Esophagus mucosa (tissue), 1 donor: ENCODE measurements around the gene PDLIM7. TPM values are rescaled to one million over a fixed set of nuclear protein-coding genes. Genes with fewer than 3 reads are reported as not detected.

Experiments used
- ATAC-seq: fragments of 200-7000 bp; cut with Tn5 transposase; one replicate; pipeline ENCODE4 v1.9.1; 2020
- total RNA-seq: library from RNA; stranded (reverse); gene quantifications from one replicate; pipeline ENCODE4 v1.2.4, GENCODE V29; 2023
- donor health status: DM: yes; HTN: yes; CAD: no.

PDLIM7 gene
- total RNA-seq, 1 donor from 2014 or later: 23.0 TPM

- ATAC-seq: no peak
Measured at GRCh38 chr5:177505075-177505474, 7.7 kb upstream of the PDLIM7 start.

GRCh38 chr5:177504086-177505056, 7.0 kb upstream of the PDLIM7 start:
- no peak for ATAC-seq

DNA sequence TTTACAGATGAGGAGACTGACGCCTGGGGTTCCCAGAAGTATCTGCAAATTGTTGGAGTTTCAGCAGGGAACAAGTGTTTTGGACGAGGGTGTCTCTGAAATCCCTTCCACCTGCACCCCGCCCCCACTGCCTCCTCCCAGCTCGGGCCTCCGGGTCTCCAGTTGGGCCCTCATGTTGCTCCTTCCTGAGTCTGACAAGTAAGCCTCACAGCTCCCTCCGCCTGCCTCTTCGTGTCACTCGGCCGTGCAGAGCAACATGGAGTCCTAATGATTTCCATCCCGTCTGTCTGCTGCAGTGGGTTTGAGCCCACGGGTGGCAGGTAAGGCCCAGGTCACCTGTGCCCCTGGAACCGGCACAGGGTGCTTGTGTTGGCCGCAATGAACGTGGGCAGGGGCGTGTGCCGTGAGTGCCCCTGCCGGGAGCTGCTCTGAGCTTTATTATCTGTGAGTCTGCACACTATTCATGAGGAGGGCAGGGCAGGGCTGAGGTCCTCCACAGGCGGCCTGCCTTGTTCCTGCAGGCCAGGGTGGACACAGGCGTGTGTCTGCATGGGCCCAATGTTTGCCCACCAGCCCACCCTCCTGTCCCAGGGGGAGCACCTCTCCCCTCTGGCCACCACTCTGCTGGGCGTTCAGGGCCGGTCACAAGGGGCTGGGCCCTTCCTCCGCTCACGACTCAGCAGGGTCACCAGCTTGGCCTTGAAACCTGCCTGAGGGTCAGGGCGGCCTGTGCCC, 6.1 kb upstream of the PDLIM7 start:
- ATAC-seq: no peak

DNA sequence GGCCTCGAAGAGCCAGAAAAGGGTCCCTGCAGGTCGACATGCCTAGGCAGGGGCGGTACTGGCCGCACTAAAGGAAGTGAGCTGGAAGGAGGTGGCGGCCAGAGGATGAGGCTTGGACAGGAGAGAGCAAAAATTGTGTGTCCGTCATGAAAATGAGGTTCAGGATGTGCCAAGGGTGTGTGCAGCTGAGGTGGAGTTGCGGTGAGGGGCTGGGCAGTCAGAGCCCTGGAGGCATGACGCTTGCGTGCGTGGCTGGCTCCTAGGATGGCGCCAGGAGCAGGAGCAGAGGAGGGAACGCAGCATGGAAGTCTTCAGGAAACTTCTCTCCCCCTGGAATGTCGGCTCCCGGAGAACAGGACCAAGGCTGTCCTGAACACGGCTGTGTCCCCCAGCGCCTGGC, 5.5 kb upstream of the PDLIM7 start:
- ATAC-seq: no peak

DNA sequence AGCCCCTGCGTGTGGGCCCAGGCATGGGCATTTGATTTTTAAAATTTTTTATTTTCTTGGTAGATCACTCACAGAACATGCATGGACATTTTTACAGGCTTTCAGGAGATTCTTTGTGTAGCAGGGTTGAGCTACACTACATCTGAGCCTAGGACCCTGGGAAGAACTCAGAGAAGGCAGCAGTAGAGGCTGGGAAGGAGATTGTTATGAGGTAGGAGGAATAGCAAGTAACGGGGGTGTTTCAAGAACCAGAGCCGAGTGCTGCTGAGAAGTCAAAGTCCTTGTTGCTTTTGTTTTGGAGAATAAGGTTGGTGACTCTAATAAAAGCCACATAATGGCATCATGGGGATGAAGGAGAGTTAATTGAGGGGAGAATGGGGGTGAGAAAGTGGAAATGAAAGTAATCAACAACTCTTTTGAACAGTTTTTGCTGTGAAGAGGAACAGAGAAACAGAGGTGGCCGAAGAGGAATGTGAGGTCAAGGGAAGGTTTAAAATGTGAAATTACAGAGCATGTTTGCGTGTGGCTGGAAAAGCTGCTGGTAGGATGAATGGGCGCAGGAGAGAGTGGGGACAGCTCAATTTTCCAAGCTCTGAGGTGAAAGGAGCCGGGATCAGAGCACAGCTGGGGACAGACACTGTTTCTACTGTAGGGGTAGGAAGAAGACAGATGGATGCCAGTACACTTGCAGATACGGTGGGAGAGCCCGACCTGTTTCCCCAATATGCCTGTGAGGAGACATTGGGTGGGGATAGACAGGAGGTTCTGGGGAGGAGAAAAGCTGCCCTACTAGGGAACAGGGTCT, 4.7 kb upstream of the PDLIM7 start:
- no peak for ATAC-seq

DNA sequence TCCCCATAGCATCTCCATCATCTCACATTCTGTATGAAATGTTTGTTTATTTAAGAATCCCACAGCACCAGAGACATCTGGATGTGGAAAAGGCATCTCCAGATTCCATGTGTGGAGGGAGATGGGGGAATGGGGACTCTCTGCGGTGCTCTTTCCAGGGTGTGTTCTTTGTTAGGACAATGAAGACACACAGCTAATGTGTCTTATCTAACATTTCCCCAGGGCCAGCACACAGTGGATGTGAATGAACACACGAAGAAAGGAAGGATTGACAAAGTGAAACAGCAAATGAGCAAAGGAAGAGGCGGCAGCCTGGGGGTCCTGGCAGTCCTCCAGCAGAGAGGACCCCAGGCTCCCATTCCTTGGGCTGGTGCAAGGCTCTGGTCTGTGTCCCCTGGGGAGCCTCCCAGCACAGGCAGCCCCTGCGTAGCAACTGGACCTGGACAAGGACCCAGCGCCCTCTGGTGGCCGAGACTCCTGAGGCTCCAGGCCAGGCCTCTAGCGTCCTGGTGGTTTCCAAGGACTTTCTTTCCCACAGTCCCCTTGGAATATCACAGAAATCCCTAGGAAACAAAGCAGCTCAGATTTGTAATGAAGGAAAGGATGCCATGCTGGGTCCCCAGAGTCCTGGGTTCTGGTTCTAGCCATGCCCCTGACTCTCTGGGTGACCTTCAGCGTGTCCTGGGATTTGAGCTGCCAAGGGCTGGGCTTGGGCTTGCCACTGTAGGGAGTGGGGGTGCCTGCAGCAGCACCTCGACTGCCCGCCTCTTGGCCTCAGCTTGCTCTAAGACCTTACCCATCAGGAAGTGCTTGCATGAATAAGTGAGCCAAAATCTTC, 3.5 kb upstream of the PDLIM7 start:
- no peak for ATAC-seq

DNA sequence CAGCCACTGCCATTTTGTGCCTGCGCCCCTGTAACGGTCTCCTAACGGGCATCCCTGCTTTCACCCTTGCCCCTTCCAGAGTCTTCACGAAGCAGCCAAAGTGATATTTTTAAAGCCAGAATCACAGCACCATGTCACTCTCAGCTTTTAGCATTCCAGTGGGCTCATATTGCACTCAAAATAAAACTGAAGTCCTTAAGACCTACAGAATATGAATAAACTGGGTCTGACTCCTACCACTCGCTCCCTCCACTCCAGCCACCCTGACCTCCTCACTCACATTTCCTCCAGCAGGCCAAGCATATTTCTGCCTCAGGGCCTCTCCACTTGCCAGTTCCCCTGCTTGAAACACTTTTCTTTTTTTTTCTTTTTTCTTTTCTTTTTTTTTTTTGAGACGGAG, 2.4 kb upstream of the PDLIM7 start:
- ATAC-seq: no peak

DNA sequence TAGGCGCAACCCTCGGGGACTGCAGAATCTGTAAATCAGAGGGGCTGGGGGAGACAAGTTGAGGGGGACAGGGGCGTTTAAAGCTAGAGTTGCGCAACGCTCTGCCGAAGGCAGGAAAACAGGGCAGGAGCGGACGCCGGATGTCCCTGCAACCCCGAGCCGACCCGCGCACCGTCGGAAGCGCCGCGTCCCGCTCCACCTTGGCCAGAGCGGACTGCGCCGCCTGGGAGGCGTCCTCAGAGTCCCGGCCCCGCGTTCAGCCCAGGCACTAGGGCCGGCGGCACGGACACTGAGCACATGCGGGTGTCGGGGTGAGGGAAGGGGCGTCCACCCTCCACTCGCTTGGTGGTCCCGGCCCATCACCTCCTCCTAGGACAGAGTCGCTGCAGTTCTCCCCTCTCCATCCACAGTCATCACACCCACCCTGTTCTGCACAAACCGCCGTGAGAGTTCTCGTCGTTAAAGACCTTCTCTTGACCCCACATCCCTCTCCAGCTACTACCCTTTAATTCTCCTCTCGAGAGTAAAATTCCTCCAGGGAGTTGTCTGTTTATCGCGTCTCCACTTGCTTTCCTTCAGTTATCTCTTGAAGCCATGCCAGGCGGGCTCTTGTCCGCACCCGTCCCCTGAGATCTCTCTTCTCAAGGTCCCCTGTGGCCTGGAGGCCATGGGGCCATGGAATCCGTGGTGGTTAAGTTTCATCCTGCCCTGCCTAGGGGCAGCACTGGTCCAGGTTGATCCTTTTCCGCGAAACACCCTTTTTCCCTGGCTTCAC, 796 bp upstream of the PDLIM7 start:
- ATAC-seq: peak; percentile 6

GRCh38 chr5:177496727-177497291, 595 bp downstream of the PDLIM7 start:
- peak; percentile 35 for ATAC-seq

DNA sequence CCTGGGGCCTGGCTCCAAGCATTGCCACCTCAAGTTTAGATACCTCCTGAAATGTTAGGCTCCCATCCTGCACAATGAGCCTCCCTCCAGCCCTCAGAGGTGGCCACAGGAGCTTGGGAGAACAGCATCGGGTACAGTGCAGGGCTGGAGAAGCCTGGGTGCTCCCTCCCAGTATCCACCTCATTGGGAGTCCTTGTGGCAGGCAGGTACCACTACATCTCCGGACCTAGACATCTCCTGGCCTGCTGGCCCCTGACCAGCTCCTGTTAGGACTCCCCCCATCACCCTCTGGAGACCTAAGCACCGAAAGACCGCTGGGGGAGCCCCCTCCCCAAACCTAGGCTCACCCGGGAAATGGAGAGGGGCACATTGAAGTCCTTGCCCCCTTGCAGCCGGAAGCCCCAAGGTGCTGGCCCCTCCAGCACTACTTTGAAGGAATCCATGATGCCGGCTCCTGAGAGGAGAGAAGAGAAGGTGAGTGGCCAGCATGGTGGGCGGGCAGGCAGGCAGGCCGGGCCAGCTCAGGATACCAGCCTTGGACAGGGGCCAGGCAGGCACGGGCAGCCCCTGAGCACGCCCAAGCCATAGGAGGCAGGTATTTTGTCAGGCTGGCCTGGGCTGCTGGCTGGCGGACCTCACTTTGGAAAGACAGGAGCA, 1.2 kb downstream of the PDLIM7 start:
- no peak for ATAC-seq

DNA sequence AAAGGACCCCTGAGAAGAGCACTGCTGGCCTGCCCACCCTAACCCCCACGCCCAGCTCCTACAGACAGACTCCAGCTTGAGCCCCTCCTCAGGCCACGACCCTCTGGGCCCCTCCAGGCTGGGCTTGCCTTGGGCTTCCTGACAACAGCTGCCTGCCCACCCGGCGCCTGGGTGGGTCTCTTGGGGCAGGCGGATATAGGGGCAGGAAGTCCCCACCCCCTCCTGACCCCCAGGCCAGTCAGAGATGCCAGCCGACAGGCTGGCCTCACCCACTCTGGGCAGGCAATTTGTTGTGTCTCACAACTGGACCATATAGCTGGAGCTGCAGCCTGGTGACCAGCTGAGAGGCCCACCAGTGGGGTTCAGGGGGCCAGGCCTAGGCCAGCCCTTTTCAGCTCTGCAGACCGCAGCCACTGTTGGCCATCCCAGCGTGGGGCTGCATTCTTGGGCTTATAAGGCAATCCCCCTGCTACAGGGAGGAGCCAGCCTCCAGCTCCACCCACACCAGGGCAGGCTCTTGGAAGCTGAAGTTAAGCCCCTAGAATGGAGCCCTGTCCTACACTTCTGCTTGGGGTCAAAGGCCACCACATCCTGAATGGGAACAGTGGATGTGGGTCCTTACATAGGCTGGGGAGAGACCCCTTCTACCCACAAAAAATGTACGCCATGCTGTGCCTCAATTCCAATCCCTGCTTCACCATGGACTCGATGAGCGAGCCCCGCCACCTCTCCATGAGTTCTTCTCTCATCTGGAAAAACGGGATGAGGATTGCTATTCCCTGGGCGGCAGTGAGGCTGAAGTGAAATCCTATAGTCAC, 2.0 kb downstream of the PDLIM7 start:
- ATAC-seq: no peak

DNA sequence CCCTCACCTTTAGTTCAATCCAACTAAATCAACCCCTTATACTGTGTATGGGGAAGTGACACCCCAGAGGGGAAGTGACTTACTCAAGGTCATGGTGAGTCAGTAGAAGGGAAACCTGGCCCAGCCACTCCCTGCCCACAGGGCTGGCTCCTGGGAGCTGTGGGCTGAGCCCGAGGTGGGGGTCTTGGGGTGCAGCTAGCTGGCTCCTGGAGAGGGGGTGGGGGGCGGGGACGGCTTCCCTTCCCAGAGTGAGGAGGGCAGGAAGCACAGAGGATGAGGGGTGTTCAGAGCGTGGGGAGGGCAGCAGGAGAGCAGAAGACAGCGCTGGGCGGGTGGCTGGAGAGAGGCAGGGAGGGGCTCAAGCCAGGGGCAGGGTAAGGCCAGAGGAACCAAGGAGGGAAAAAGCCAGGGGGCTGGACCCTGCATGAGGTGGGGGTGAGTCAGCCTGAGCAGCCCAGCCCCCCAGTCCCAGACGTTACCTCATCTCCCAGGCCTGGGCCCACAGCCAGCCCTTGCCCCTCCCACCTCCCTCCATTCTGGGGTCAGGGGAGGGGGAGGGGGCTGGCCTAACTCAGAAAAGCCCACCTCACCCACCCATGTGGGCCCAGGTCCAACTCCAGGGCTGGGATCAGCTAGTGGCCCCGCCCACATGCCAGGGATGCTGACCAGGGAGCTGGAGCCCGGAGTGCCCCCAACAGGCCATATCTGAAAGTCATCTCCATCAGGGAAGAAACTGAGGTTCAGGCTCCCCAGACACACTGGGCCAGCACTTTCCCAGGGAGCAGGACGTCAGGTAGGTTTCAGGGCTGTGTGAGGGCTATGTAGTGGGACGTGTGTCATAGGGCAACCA, 2.8 kb downstream of the PDLIM7 start:
- ATAC-seq: peak; percentile 48

GRCh38 chr5:177493795-177494345, 3.5 kb downstream of the PDLIM7 start:
- no peak for ATAC-seq

- ATAC-seq: no peak
Measured at GRCh38 chr5:177492841-177493240, 4.6 kb downstream of the PDLIM7 start.

GRCh38 chr5:177491983-177492746, 5.2 kb downstream of the PDLIM7 start:
- ATAC-seq: no peak

- no peak for ATAC-seq
Measured at GRCh38 chr5:177491429-177491945, 5.9 kb downstream of the PDLIM7 start.

DNA sequence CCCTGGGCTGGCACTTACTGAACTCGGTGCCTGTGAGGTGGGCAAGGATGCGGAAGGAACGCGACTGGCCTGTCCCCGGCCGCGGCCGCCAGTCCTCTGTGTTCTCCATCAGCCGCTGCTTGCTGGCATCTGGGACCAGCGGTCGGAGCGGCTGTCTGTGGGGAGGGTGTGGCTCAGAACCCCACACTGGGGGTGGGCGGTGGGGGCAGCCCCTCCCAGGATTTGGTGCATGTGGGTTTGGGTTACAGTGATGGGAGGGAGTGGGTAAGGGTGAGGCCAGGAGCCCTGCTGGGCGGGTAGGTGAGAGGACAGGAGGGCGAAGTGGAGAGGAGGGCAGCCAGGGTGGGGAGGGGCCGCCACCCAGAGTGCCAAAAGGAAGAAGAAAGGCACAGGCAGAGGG, 6.4 kb downstream of the PDLIM7 start:
- no peak for ATAC-seq
